GM12874 (cell line): Measurements from ENCODE around the gene MAST2.

Experiments used
- TF ChIP-seq, protein P1 (sequence below): IDR thresholded peaks from 2 replicates; pipeline ENCODE4 v1.5.1; 2011; ENCODE audit warnings: low read depth, mild to moderate bottlenecking, control low read depth, low read length, moderate library complexity; ENCODE audit not compliant: insufficient read depth

Gene MAST2

GRCh38 chr1:45958317-45958716, 154.9 kb downstream of the MAST2 start:
- TF ChIP-seq, protein P1, sequence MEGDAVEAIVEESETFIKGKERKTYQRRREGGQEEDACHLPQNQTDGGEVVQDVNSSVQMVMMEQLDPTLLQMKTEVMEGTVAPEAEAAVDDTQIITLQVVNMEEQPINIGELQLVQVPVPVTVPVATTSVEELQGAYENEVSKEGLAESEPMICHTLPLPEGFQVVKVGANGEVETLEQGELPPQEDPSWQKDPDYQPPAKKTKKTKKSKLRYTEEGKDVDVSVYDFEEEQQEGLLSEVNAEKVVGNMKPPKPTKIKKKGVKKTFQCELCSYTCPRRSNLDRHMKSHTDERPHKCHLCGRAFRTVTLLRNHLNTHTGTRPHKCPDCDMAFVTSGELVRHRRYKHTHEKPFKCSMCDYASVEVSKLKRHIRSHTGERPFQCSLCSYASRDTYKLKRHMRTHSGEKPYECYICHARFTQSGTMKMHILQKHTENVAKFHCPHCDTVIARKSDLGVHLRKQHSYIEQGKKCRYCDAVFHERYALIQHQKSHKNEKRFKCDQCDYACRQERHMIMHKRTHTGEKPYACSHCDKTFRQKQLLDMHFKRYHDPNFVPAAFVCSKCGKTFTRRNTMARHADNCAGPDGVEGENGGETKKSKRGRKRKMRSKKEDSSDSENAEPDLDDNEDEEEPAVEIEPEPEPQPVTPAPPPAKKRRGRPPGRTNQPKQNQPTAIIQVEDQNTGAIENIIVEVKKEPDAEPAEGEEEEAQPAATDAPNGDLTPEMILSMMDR, result no peak

DNA sequence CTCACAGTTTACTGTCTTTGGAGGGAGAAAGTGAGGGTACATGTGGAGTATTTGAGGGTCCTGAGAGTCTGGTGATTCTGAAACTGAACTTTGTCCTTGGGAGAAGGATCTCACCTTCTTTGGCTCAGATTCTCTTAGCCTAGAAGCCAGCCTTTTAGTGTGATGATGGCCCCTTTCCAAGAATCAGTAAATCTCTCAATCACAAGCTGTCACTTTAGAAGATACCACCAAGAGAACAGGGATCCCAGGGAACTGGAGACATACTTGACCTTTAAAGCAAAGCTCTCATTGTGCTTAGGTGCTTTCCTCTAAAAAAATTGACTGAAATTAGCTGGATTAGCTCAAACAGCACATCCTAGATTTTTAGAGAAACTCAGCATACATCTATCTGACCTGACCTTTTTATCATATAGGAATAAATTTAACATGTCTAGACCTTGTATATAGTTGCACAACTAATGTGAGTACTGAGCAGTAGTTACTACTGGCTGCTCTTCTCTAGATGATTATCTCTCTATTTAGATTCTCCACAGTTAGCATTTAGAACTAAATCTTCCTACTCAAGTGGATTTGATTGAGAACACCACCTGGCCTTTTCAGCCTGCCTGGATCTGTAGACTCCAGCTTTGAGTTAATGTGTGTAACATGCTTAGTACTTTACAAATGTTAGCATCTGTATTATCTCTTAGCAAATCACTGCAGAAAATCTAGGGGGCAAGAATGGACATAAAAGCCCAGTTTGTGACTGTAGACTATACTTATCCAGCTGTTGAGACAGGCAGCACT, 157.7 kb downstream of the MAST2 start:
- TF ChIP-seq, protein P1, result no peak

GRCh38 chr1:45968941-45969666, 165.7 kb downstream of the MAST2 start:
- TF ChIP-seq, protein P1, result no peak

DNA sequence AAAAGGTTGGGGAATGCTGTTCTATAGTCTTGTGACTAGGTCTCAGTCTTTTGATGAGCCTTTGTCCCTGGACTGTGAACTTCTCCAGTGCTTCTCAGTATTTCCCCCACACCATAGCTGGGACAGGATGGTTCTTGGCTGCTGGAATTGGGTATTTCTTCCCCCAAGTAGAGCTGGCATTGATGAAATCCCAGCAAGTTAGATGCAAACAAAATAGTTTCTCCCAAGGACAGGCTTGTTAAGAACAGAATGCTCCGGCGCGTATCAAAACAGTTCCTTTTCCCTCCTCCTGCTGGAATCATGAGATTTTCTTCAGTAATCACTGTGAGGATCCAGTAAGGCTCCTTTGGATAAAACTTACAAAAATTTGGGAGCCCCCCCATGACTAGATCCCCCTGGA, 166.5 kb downstream of the MAST2 start:
- TF ChIP-seq, protein P1, result no peak

GRCh38 chr1:45971335-45971734, 167.9 kb downstream of the MAST2 start:
- TF ChIP-seq, protein P1, result no peak

DNA sequence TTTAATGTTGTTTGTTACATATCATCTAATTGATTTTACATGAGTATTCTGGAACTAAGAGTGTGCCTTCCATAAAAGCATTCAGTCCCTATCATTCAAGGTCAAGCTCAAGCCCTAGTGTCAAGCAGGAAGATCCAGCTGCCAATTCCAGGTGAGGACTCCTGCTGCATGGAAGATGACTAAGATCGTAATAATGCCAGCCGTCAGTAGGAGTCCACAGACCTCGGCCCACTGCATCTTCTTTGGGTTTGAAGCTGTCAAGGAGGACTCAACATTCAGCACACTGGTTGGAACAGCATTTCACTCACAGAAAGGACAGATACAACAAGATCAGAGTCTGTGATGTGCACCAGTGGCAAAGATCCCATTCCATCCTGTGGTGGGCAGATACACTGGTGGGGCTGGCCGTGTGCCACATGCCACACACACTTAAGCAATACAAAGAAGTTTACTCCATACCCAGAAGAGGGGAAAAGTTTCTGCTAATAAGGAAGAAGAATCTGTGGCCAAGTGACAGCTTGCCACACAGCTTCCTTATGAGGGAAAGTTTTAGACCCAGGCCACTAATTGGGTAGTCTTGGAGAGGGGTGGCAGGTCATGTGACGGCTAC, 168.6 kb downstream of the MAST2 start:
- TF ChIP-seq, protein P1, result no peak

DNA sequence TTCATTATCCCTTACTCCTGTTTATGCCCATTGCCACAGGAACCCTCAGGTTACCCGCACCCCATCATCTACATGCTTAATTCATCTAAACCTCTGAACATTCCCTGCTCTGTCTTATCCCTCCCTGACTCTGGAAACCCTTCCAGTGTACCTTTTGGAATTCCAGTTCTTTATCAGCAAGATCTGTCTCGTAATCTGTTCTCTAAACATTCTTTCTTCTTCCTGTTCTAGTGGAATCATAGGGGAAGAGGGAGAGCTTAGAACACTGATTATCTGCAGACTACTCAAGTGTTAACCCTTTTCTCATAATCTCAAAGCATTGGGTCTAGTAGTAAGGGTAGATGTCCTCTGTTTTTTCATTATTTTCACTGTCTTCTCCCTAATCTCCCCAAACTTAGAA, 169.2 kb downstream of the MAST2 start:
- TF ChIP-seq, protein P1, result no peak
